ENCODE data around the gene CD1C. TPM values are rescaled to one million over a fixed set of nuclear protein-coding genes. Genes with fewer than 3 reads are reported as not detected.

The CD1C gene
- total and polyA plus RNA-seq, 2 of the 8 experiments (the other 6 are each of a cell fraction or from before 2014, with no cell fraction given), result 0.06 to 0.35 TPM

GRCh38 chr1:158248771-158249170 is 41.0 kb upstream of the CD1C start:
- FAIRE-seq (no peak), DNase-seq (ENCODE audit: low read depth in 1 of 2, low spot score in 2 of 2) (no peak)
- Histone ChIP-seq H3K23ac (ENCODE audit: insufficient read length) (no peak overlapping the region), H4K91ac (replicated peaks; ENCODE audit: insufficient read length, low read length) (no peak overlapping the region), H4K5ac (ENCODE audit: insufficient read length, low read depth, low read length) (no peak overlapping the region), H3K79me2 (ENCODE audit: control insufficient read depth in 1 of 2, insufficient read depth in 2 of 2, low read length in 2 of 2) (no peaks in the 10 kb centered on the region), H2BK5ac (ENCODE audit: low read depth, low read length) (no peak overlapping the region), H3K9me3 (ENCODE audit: insufficient read depth in 2 of 2, low read depth in 1 of 2, low read length in 1 of 2) (no peaks in the 10 kb centered on the region), H3K36me3 (ENCODE audit: control insufficient read depth in 2 of 4, insufficient read depth in 4 of 4, low read length in 3 of 4) (no peaks in the 10 kb centered on the region), H3K14ac (ENCODE audit: insufficient read length) (no peak overlapping the region), H2AFZ (ENCODE audit: low read length) (no peak overlapping the region), H3K56ac (replicated peaks; ENCODE audit: insufficient read length, low read depth, low read length) (no peak overlapping the region), H3K23me2 (ENCODE audit: low read depth, low read length) (no peaks in the 10 kb centered on the region; the same call in 1 of the 2 replicates), H3K4ac (replicated peaks; ENCODE audit: insufficient read length, low read depth, low read length) (no peak overlapping the region), H3K27ac (ENCODE audit: low read depth, low read length) (no peak overlapping the region), H2AK5ac (ENCODE audit: low read depth, low read length) (no peak overlapping the region), H2BK12ac (ENCODE audit: low read depth, low read length) (no peak overlapping the region), H3K4me2 (ENCODE audit: insufficient read depth in 1 of 2, low read depth in 2 of 2, low read length in 2 of 2) (no peak overlapping the region), H3K4me3 (ENCODE audit: extremely low read depth in 1 of 4, insufficient read depth in 2 of 4, low read depth in 3 of 4, low read length in 4 of 4) (no peak overlapping the region), H3K79me1 (ENCODE audit: low read depth, low read length) (no peaks in the 10 kb centered on the region), H3K18ac (ENCODE audit: extremely low read depth, low read length) (no peak overlapping the region), H4K20me1 (replicated peaks in 1 of 2; ENCODE audit: control insufficient read depth in 1 of 2, insufficient read depth in 2 of 2, low read length in 2 of 2) (no peaks in the 10 kb centered on the region), H3K9ac (replicated peaks in 1 of 4; ENCODE audit: extremely low read depth in 1 of 4, low read depth in 3 of 4, low read length in 3 of 4) (no peak overlapping the region), H3K4me1 (replicated peaks in 1 of 4; ENCODE audit: control insufficient read depth in 3 of 4, insufficient read depth in 4 of 4, low read length in 3 of 4) (no peaks in the 10 kb centered on the region), H2BK120ac (replicated peaks; ENCODE audit: low read depth, low read length) (no peak overlapping the region), H2BK20ac (ENCODE audit: low read length) (no peak overlapping the region), H3K27me3 (replicated peaks in 1 of 4; ENCODE audit: control insufficient read depth in 3 of 4, extremely low read depth in 1 of 4, insufficient read depth in 3 of 4, low read length in 3 of 4) (no peaks in the 10 kb centered on the region), H2BK15ac (ENCODE audit: low read length) (no peak overlapping the region), H4K8ac (ENCODE audit: extremely low read depth, insufficient read depth, low read length) (no peak overlapping the region)
- CTCF ChIA-PET (ENCODE audit: partially characterized antibody), result interaction anchor here (0.6 to 1.8 kb wide), 3 partner anchors 18 to 247 kb away, joined by 3 to 9 read pairs (median 6); no protein-coding TSS in a partner anchor
- 92% methylated on average over 2 of the region's 2 CpGs; no CpG with 5 or more reads in 1 of the 2 experiments for WGBS, 2 experiments (ENCODE audit: extremely low coverage in 1 of 2, insufficient coverage in 1 of 2, insufficient read length in 1 of 2, insufficient replicate concordance in 2 of 2, low coverage in 1 of 2, low lambda C conversion rate in 2 of 2, missing lambda C conversion rate in 1 of 2)
- POLR2A ChIA-PET (ENCODE audit: partially characterized antibody), result no interaction called here
- TF ChIP-seq FOSL1 (IDR thresholded peaks at IDR 0.05; ENCODE audit: insufficient read depth, low read depth, low read length) (no peak), POU5F1 (IDR thresholded peaks at IDR 0.05; ENCODE audit: low read depth, low read length) (no peak), RFX5 (IDR thresholded peaks at IDR 0.05; ENCODE audit: borderline replicate concordance, low read depth, low read length) (no peak), POLR2AphosphoS5 (IDR thresholded peaks at IDR 0.05; ENCODE audit: low read depth, low read length) (no peak), NANOG (IDR thresholded peaks at IDR 0.05; ENCODE audit: insufficient read depth, low read depth, low read length, poor library complexity, severe bottlenecking) (no peak), EZH2 (IDR thresholded peaks at IDR 0.05; ENCODE audit: low read depth, low read length, severe bottlenecking) (no peak), YY1 (IDR thresholded peaks at IDR 0.05; ENCODE audit: low read depth, low read length) (no peak), ATF3 (IDR thresholded peaks at IDR 0.05; ENCODE audit: insufficient read depth, low read depth, low read length) (no peak), CTCF (IDR thresholded peaks at IDR 0.05; ENCODE audit: control extremely low read depth in 1 of 3, insufficient read depth in 1 of 3, low read depth in 1 of 3, low read length in 3 of 3) (no peak), TBP (IDR thresholded peaks at IDR 0.05; ENCODE audit: low read depth, low read length) (no peak), KDM4A (IDR thresholded peaks at IDR 0.05; ENCODE audit: low read depth, low read length, severe bottlenecking) (no peak)
